PC-9 (cell line): ENCODE results near the gene C13orf46. TPM values are rescaled to one million over a fixed set of nuclear protein-coding genes. Genes with fewer than 3 reads are reported as not detected.
A peak's percentile ranks its signal among the peaks of the same experiment; 100 is the strongest.

Experiments used
- BruUV-seq: library from RNA; stranded (reverse); fragments of 400-500 nt; replicated peaks from 2 replicates; lab custom pipeline; 2021; lab: Mats Ljungman, UMichigan
- CTCF ChIA-PET: fragments of 300-600 bp; sonication (Branson Sonifier 250); formaldehyde crosslinking; loops from one replicate; lab custom pipeline; 2022; ENCODE audit warnings: antibody characterized with exemption; lab: Charles Lee
- POLR2A ChIA-PET: fragments of 300-600 bp; sonication (Branson Sonifier 250); formaldehyde crosslinking; loops from one replicate; lab custom pipeline; 2022; ENCODE audit warnings: antibody characterized with exemption; ENCODE audit not compliant: unreplicated experiment; lab: Charles Lee
- DNase-seq, 2 experiments: peaks; one replicate each; pipeline versions ENCODE4 v3.0.0 to v3.0.0-alpha.2; 2015 to 2022; ENCODE audit warnings: mixed read lengths in 1 of 2
- H2AFZ ChIP-seq: fragments of 200-600 bp; sonication (generic); 2 replicates; pipeline ENCODE4 v1.8.1; 2017; ENCODE audit warnings: antibody characterized with exemption
- H3F3A ChIP-seq: fragments of 200-600 bp; sonication (generic); 2 replicates; pipeline ENCODE4 v1.8.1; 2017; ENCODE audit warnings: antibody characterized with exemption, mild to moderate bottlenecking, low read depth; ENCODE audit not compliant: insufficient read depth
- H3K27ac ChIP-seq: fragments of 200-600 bp; sonication (generic); 2 replicates; pipeline ENCODE4 v1.6.1; 2016; ENCODE audit warnings: mixed run types
- H3K27me3 ChIP-seq: fragments of 200-600 bp; sonication (generic); 2 replicates; pipeline ENCODE4 v1.6.1; 2016; ENCODE audit warnings: low read depth, mixed run types; ENCODE audit not compliant: insufficient read depth
- H3K36me3 ChIP-seq: fragments of 200-600 bp; sonication (generic); 2 replicates; pipeline ENCODE4 v1.6.1; 2016; ENCODE audit warnings: low read depth, mixed run types
- H3K4me1 ChIP-seq: fragments of 200-600 bp; sonication (generic); replicated peaks from 2 replicates; pipeline ENCODE4 v1.6.1; 2016; ENCODE audit warnings: mixed run types; ENCODE audit not compliant: insufficient read depth
- H3K4me2 ChIP-seq: fragments of 200-600 bp; sonication (generic); 2 replicates; pipeline ENCODE4 v1.6.1; 2017; ENCODE audit warnings: mixed run types
- H3K4me3 ChIP-seq: fragments of 200-600 bp; sonication (generic); 2 replicates; pipeline ENCODE4 v1.6.1; 2016; ENCODE audit warnings: mixed run types
- H3K79me2 ChIP-seq: fragments of 200-600 bp; sonication (generic); 2 replicates; pipeline ENCODE4 v1.6.1; 2017; ENCODE audit warnings: low read depth, mixed run types
- H3K9me2 ChIP-seq: fragments of 200-600 bp; sonication (generic); 2 replicates; pipeline ENCODE4 v1.8.1; 2017; ENCODE audit warnings: mild to moderate bottlenecking; ENCODE audit not compliant: insufficient read depth
- H3K9me3 ChIP-seq: fragments of 200-600 bp; sonication (generic); 2 replicates; pipeline ENCODE4 v1.8.1; 2016; ENCODE audit warnings: low read depth; ENCODE audit not compliant: insufficient read depth
- H4K20me1 ChIP-seq: fragments of 200-600 bp; sonication (generic); 2 replicates; pipeline ENCODE4 v1.8.1; 2017; ENCODE audit not compliant: insufficient read depth
- CTCF ChIP-seq: fragments of 200-600 bp; sonication (generic); conservative IDR thresholded peaks from 2 replicates; pipeline ENCODE4 v1.6.1; 2017; ENCODE audit warnings: mixed run types, antibody characterized with exemption, mild to moderate bottlenecking, moderate library complexity
- EZH2 ChIP-seq: fragments of 200-600 bp; sonication (generic); IDR thresholded peaks from 2 replicates; pipeline ENCODE4 v1.8.0; 2017; ENCODE audit warnings: antibody characterized with exemption, low read depth
- intact Hi-C: fragments of 100-400 bp; cut with micrococcal nuclease; formaldehyde crosslinking; loops from one replicate; pipeline ENCODE4 v1.10.0; 2022; ENCODE audit not compliant: unreplicated experiment
- total RNA-seq: library from RNA; stranded (reverse); gene quantifications from 2 replicates; pipeline ENCODE4 v1.2.3, GENCODE V29; 2021

The C13orf46 gene
- total RNA-seq, 1 experiment from 2014 or later = 1.5 TPM

GRCh38 chr13:113997845-113998751, 24.2 kb upstream of the C13orf46 start:
- Histone ChIP-seq H3K36me3 (no peaks in the 10 kb centered on the region), H3K4me2 (no peak overlapping the region), H3K27me3 (no peaks in the 10 kb centered on the region), H4K20me1 (no peaks in the 10 kb centered on the region), H3K27ac (no peak overlapping the region), H3K4me1 (peaks cover 22% of the 10 kb centered on the region), H3K4me3 (no peak overlapping the region), H2AFZ (no peak overlapping the region), H3K79me2 (no peaks in the 10 kb centered on the region), H3K9me3 (no peaks in the 10 kb centered on the region), H3F3A (peaks cover 15% of the 10 kb centered on the region), H3K9me2 (no peaks in the 10 kb centered on the region)
- TF ChIP-seq CTCF (no peak), EZH2 (no peak)
- DNase-seq = no peak
- POLR2A ChIA-PET = no interaction called here
- CTCF ChIA-PET = no interaction called here
- BruUV-seq = no TSS peak
- intact Hi-C loops = no loop called here

- peak in 1 of 2 experiments; percentile 65 for DNase-seq
- no TSS peak for BruUV-seq
- Histone ChIP-seq H3K36me3 (no peaks in the 10 kb centered on the region), H3K79me2 (no peaks in the 10 kb centered on the region), H2AFZ (no peak overlapping the region), H4K20me1 (no peaks in the 10 kb centered on the region), H3K4me1 (peaks cover 22% of the 10 kb centered on the region), H3K4me3 (no peak overlapping the region), H3K9me3 (no peaks in the 10 kb centered on the region), H3K27ac (no peak overlapping the region), H3K9me2 (no peaks in the 10 kb centered on the region), H3F3A (peaks cover 17% of the 10 kb centered on the region), H3K4me2 (peak overlapping the region; percentile 34), H3K27me3 (no peaks in the 10 kb centered on the region)
- intact Hi-C loops = no loop called here
- TF ChIP-seq EZH2 = no peak
- TF ChIP-seq CTCF = no peak
- POLR2A ChIA-PET = no interaction called here
- CTCF ChIA-PET = no interaction called here
Observed at GRCh38 chr13:113996912-113997745, 23.3 kb upstream of the C13orf46 start.

DNA sequence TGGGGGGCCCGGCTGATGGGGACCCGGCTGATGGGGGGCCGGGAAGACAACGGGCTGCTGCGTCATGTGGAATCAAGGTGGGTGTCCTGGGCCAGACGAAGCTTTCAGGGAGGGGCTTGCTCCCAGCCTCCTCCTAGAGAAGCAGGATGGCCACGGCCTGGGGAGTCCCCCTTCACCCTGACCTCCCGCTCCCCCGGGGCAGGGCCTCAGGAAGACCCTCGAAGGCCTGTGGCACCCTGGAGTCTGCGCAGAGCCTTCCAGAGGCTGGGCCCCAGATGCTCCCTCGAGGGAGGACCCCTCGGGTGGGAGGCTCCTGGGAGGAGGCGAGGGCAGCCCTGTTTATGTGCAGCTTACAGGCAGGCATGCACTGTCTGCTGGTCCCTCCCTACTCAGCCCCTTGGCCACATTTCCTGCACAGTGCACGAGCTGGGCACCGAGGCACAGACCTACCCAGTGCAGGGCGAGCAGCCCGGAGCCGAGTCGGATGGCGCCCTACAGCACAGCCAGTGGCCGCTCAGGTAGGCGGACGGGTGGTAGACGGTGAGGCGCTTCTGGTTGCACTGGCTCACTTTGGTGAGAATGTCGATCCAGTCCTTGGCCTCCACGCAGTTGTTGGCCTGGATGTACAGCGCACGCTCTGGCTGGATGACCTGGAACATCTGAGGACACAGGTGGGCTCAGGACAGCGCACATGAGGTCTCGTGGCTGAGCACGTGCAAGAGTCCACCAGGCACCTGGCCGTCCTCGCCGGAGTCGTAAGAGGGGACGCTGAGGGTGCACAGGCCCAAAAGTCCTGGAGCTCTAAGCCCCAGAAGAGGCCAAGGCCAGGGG, 22.4 kb upstream of the C13orf46 start:
- Histone ChIP-seq H3K79me2 (no peaks in the 10 kb centered on the region), H3K4me1 (peaks cover 22% of the 10 kb centered on the region), H3K27me3 (no peaks in the 10 kb centered on the region), H3K9me3 (no peaks in the 10 kb centered on the region), H3K4me3 (no peak overlapping the region), H4K20me1 (no peaks in the 10 kb centered on the region), H3K36me3 (no peaks in the 10 kb centered on the region), H3K9me2 (no peaks in the 10 kb centered on the region), H3K4me2 (peak overlapping the region; percentile 34; the same call in 1 of the 2 replicates), H2AFZ (no peak overlapping the region), H3K27ac (no peak overlapping the region), H3F3A (peaks cover 24% of the 10 kb centered on the region)
- DNase-seq = no peak
- ChIA-PET CTCF (no interaction called here), POLR2A (no interaction called here)
- TF ChIP-seq EZH2 (no peak), CTCF (no peak)
- BruUV-seq = no TSS peak
- intact Hi-C loops = no loop called here
